HCT116 (cell line): Measurements from ENCODE around the gene SUSD5. TPM values are rescaled to one million over a fixed set of nuclear protein-coding genes. Genes with fewer than 3 reads are reported as not detected.
"Not testable (repeated sequence)": the region's sequence is repeated elsewhere in the genome, so short reads cannot be mapped to it uniquely, and the experiment has no call there.

Source experiments
- ATAC-seq: fragments of 200-7000 bp; cut with Tn5 transposase; 2 replicates; pipeline ENCODE4 v1.9.1; 2020; ENCODE audit warnings: mild to moderate bottlenecking, moderate library complexity
- BruUV-seq: library from RNA; stranded (reverse); fragments of 400-500 nt; replicated peaks from 2 replicates; lab custom pipeline; 2021; lab: Mats Ljungman, UMichigan
- CTCF ChIA-PET: fragments of 300-600 bp; sonication (Branson Sonifier 250); formaldehyde crosslinking; loops from one replicate; lab custom pipeline; 2021; ENCODE audit warnings: antibody characterized with exemption; lab: Charles Lee
- POLR2A ChIA-PET: fragments of 300-600, 350-600 bp; sonication (Branson Sonifier 250); formaldehyde crosslinking; loops from one replicate; lab custom pipeline; 2021; ENCODE audit warnings: antibody characterized with exemption; lab: Charles Lee
- RAD21 ChIA-PET, 2 experiments: fragments of 300-600 bp; sonication (Branson Sonifier 250); formaldehyde crosslinking; loops; one replicate each; lab custom pipeline; 2023; ENCODE audit warnings: low total read pairs in 2 of 2; ENCODE audit not compliant: uncharacterized antibody in 2 of 2, unreplicated experiment in 2 of 2, low non-redundant PET in 1 of 2; lab: Charles Lee
- DNase-seq: peaks from one replicate; pipeline ENCODE4 v3.0.0-alpha.2; 2010; ENCODE audit warnings: low read depth, low spot score
- H2AFZ ChIP-seq: fragments of 200-600 bp; shearing (Covaris generic), sonication (generic); 2 replicates; pipeline ENCODE4 v1.6.1; 2017; ENCODE audit warnings: low read depth, mixed run types, mixed read lengths, antibody characterized with exemption, low read length; ENCODE audit not compliant: poor library complexity, severe bottlenecking
- H3K27ac ChIP-seq: 2 replicates; pipeline ENCODE4 v1.5.1; 2012; ENCODE audit warnings: low read depth, low read length
- H3K27me3 ChIP-seq: fragments of 200-600 bp; sonication (generic); 2 replicates; pipeline ENCODE4 v1.6.1; 2016; ENCODE audit warnings: mixed run types, low read length, mixed read lengths; ENCODE audit not compliant: insufficient read depth
- H3K36me3 ChIP-seq, 2 experiments: fragments of 200-500 bp in 1 of 2; fragments of 200-600 bp in 1 of 2; sonication (Bioruptor generic) in 1 of 2; sonication (generic) in 1 of 2; 2 replicates each; pipeline versions ENCODE4 v1.5.1 to v1.6.1; 2014 to 2016; ENCODE audit warnings: low read length in 2 of 2, inconsistent platforms in 1 of 2, mixed read lengths in 1 of 2, mixed run types in 1 of 2; ENCODE audit not compliant: insufficient read depth in 2 of 2, control insufficient read depth in 1 of 2
- H3K4me1 ChIP-seq, 2 experiments: fragments of 200-600 bp in 1 of 2; sonication (generic) in 1 of 2; 2 replicates each; pipeline versions ENCODE4 v1.5.1 to v1.6.1; 2012 to 2017; ENCODE audit warnings: low read length in 2 of 2, inconsistent platforms in 1 of 2, mild to moderate bottlenecking in 1 of 2, mixed read lengths in 1 of 2, mixed run types in 1 of 2, moderate library complexity in 1 of 2; ENCODE audit not compliant: insufficient read depth in 2 of 2, control insufficient read depth in 1 of 2
- H3K4me2 ChIP-seq: fragments of 200-600 bp; sonication (generic); 2 replicates; pipeline ENCODE4 v1.6.1; 2017; ENCODE audit warnings: mixed run types, low read length, mixed read lengths
- H3K4me3 ChIP-seq, 2 experiments: fragments of 200-600 bp in 1 of 2; sonication (generic) in 1 of 2; replicated peaks in 1 of 2; 2 replicates each; pipeline ENCODE4 v1.5.1; 2011 to 2016; ENCODE audit warnings: low read length in 2 of 2, control low read depth in 1 of 2, low read depth in 1 of 2, mild to moderate bottlenecking in 1 of 2, mixed read lengths in 1 of 2, mixed run types in 1 of 2
- H3K79me2 ChIP-seq: fragments of 200-600 bp; sonication (generic); 2 replicates; pipeline ENCODE4 v1.6.1; 2017; ENCODE audit warnings: mild to moderate bottlenecking, mixed run types, low read length, moderate library complexity, mixed read lengths; ENCODE audit not compliant: insufficient read depth
- H3K9ac ChIP-seq: fragments of 200-600 bp; sonication (generic); 2 replicates; pipeline ENCODE4 v1.6.1; 2016; ENCODE audit warnings: low read length, mixed read lengths
- H3K9me2 ChIP-seq: fragments of 200-600 bp; sonication (generic), shearing (Covaris generic); 2 replicates; pipeline ENCODE4 v1.6.1; 2017; ENCODE audit warnings: mixed run types, mild to moderate bottlenecking, moderate library complexity; ENCODE audit not compliant: insufficient read depth
- H3K9me3 ChIP-seq, 2 experiments: fragments of 200-500 bp in 1 of 2; fragments of 200-600 bp in 1 of 2; sonication (Bioruptor generic) in 1 of 2; sonication (generic) in 1 of 2; 2 replicates each; pipeline ENCODE4 v1.6.1; 2014 to 2017; ENCODE audit warnings: low read length in 2 of 2, mixed read lengths in 2 of 2, inconsistent platforms in 1 of 2, low read depth in 1 of 2, mild to moderate bottlenecking in 1 of 2, mixed run types in 1 of 2, moderate library complexity in 1 of 2; ENCODE audit not compliant: control insufficient read depth in 1 of 2, insufficient read depth in 1 of 2
- H4K20me1 ChIP-seq: fragments of 200-600 bp; sonication (generic), shearing (Covaris generic); 2 replicates; pipeline ENCODE4 v1.6.1; 2017; ENCODE audit warnings: mixed run types, mild to moderate bottlenecking, moderate library complexity; ENCODE audit not compliant: insufficient read depth
- CEBPB ChIP-seq: IDR thresholded peaks from 2 replicates; pipeline ENCODE4 v1.6.1; 2012; ENCODE audit warnings: low read depth
- ELF1 ChIP-seq: IDR thresholded peaks from 2 replicates; pipeline ENCODE4 v1.6.1; 2012; ENCODE audit warnings: low read depth, borderline replicate concordance
- SIN3A ChIP-seq: IDR thresholded peaks from 2 replicates; pipeline ENCODE4 v1.6.1; 2012; ENCODE audit warnings: low read depth
- ZBTB33 ChIP-seq: IDR thresholded peaks from 2 replicates; pipeline ENCODE4 v1.6.1; 2011; ENCODE audit warnings: mild to moderate bottlenecking, low read length, moderate library complexity; ENCODE audit not compliant: insufficient replicate concordance; ENCODE audit errors: extremely low read depth
- ZFX ChIP-seq: fragments of 450-650 bp; IDR thresholded peaks from 2 replicates; pipeline ENCODE4 v1.6.1; 2017
- intact Hi-C: fragments of 100-400 bp; cut with micrococcal nuclease; formaldehyde crosslinking; loops from 2 replicates; pipeline ENCODE4 v1.10.0; 2022
- total RNA-seq: library from RNA; stranded (reverse); gene quantifications from one replicate; pipeline ENCODE4 v1.2.1, GENCODE V29; 2021; ENCODE audit not compliant: unreplicated experiment

Gene SUSD5
- total RNA-seq, 1 experiment from 2014 or later = not detected

GRCh38 chr3:33111581-33111980 is 107.0 kb downstream of the SUSD5 start (continued):
- TF ChIP-seq ZFX (no peak), SIN3A (no peak), CEBPB (no peak)

DNA sequence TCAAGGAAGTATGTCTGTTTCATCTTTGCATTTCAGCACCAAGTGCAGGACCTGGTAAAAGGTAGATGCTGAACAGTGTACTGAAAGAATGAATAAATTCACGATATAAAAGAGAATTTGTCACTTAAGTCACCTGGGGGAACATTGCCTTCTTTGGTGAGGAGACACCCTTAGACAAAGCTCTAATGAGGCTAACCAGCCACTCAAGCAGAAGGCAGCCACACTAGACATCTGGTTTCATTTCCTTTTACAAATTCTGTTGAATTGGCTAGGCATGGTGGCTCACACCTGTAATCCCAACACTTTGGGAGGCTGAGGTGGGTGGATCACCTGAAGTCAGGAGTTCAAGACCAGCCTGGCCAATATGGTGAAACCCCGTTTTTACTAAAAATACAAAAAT is 111.8 kb downstream of the SUSD5 start:
- H3K4me3 ChIP-seq, RAD21 ChIA-PET, DNase-seq, H3K79me2 ChIP-seq, H3K9me3 ChIP-seq, BruUV-seq, H3K4me2 ChIP-seq, intact Hi-C loops, H3K9ac ChIP-seq, ATAC-seq, H4K20me1 ChIP-seq, POLR2A ChIA-PET, H3K27me3 ChIP-seq, H3K27ac ChIP-seq, H3K4me1 ChIP-seq, H3K9me2 ChIP-seq, H3K36me3 ChIP-seq, CTCF ChIA-PET, H2AFZ ChIP-seq: not testable (repeated sequence)

DNA sequence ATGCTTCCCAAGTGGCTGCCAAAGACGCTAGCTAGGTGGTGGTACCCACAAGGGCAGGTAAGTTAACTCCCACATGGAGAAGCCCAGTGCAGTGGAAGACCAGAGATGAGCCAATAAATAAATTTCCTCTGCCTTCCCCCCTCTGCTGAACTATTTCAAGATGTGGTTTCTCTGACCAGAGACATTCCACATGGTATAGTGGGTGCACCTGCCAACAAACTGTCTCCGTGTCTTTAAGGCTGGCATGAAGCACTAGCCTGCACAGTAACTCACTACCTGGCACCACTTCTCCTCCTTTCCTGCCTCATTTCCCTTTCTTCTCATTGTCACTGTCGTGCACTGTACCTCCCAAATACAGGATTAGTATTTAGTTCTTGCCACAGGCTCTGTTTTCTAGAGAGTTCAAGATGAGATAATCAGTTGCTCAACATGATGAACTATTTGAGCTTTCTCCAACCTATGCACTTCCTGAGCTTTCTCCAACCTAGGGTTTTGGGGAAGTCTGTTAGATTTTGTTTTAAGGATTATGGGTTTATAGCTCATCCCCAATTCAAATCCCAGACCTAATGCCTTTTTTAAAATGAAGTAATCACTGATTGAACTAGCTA is 113.2 kb downstream of the SUSD5 start:
- no peaks in the 10 kb centered on the region for H4K20me1 ChIP-seq
- no peaks in the 10 kb centered on the region for H3K4me1 ChIP-seq
- H3K4me3 ChIP-seq = no peak overlapping the region
- no TSS peak for BruUV-seq
- RAD21 ChIA-PET = no interaction called here
- H3K9ac ChIP-seq = no peak overlapping the region
- intact Hi-C loops = no loop called here
- H3K36me3 ChIP-seq = no peaks in the 10 kb centered on the region
- no peak overlapping the region for H3K4me2 ChIP-seq
- no peak for TF ChIP-seq ELF1
- TF ChIP-seq ZBTB33 = no peak
- TF ChIP-seq, all 23 proteins: peak for 0
- H3K27ac ChIP-seq = no peak overlapping the region
- no peak overlapping the region for H2AFZ ChIP-seq
- no peaks in the 10 kb centered on the region for H3K27me3 ChIP-seq
- ATAC-seq = no peak
- H3K9me2 ChIP-seq = no peaks in the 10 kb centered on the region
- ChIA-PET CTCF (no interaction called here), POLR2A (no interaction called here)
- H3K9me3 ChIP-seq = no peaks in the 10 kb centered on the region
- no peak for DNase-seq
- no peaks in the 10 kb centered on the region for H3K79me2 ChIP-seq
